Measurements from ENCODE around the gene ZNF691.

The ZNF691 gene

DNA sequence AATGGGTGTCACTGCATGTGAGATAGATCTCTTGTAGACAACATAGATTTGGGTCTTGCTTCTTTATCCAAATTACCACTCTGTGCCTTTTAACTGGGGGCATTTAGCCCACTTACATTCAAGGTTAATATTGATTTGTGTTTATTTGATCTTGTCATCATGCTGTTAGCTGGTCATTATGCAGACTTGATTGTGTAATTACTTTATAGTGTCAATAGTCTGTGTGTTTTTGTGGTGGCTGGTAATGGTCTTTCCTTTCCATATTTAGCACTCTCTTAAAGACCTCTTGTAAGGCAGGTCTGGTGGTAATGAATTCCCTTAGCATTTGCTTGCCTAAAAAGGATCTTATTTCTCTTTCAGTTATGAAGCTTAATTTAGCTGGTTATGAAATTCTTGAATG is 29.6 kb downstream of the ZNF691 start:
- TF ChIP-seq, protein P1, sequence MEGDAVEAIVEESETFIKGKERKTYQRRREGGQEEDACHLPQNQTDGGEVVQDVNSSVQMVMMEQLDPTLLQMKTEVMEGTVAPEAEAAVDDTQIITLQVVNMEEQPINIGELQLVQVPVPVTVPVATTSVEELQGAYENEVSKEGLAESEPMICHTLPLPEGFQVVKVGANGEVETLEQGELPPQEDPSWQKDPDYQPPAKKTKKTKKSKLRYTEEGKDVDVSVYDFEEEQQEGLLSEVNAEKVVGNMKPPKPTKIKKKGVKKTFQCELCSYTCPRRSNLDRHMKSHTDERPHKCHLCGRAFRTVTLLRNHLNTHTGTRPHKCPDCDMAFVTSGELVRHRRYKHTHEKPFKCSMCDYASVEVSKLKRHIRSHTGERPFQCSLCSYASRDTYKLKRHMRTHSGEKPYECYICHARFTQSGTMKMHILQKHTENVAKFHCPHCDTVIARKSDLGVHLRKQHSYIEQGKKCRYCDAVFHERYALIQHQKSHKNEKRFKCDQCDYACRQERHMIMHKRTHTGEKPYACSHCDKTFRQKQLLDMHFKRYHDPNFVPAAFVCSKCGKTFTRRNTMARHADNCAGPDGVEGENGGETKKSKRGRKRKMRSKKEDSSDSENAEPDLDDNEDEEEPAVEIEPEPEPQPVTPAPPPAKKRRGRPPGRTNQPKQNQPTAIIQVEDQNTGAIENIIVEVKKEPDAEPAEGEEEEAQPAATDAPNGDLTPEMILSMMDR (conservative IDR thresholded peaks at IDR 0.05; ENCODE audit: low read depth, low read length): no peak
- Histone ChIP-seq H3K4me2 (no peak overlapping the region), H3K27ac (no peak overlapping the region), H4K20me1 (ENCODE audit: insufficient read depth) (no peaks in the 10 kb centered on the region), H3K79me2 (ENCODE audit: insufficient read depth, low read depth) (no peaks in the 10 kb centered on the region), H3K27me3 (ENCODE audit: insufficient read depth, low read depth) (no peaks in the 10 kb centered on the region), H3K9ac (no peak overlapping the region), H2AFZ (ENCODE audit: low read depth) (no peak overlapping the region), H3K4me3 (IDR thresholded peaks at IDR 0.05; ENCODE audit: insufficient read depth, low read depth, low read length) (no peak overlapping the region), H3K4me1 (ENCODE audit: low read depth, poor library complexity, severe bottlenecking) (no peaks in the 10 kb centered on the region), H3K36me3 (ENCODE audit: insufficient read depth) (no peaks in the 10 kb centered on the region)

GRCh38 chr1:42877380-42877779 is 31.0 kb downstream of the ZNF691 start:
- H3K4me2 ChIP-seq: no peak overlapping the region
- TF ChIP-seq, protein P1 (conservative IDR thresholded peaks at IDR 0.05; ENCODE audit: low read depth, low read length): no peak
- H2AFZ ChIP-seq (ENCODE audit: low read depth): no peak overlapping the region
- no peaks in the 10 kb centered on the region for H3K36me3 ChIP-seq (ENCODE audit: insufficient read depth)
- H3K9ac ChIP-seq: no peak overlapping the region
- no peak overlapping the region for H3K27ac ChIP-seq
- H3K79me2 ChIP-seq (ENCODE audit: insufficient read depth, low read depth): no peaks in the 10 kb centered on the region
- no peaks in the 10 kb centered on the region for H4K20me1 ChIP-seq (ENCODE audit: insufficient read depth)
- H3K4me3 ChIP-seq (IDR thresholded peaks at IDR 0.05; ENCODE audit: insufficient read depth, low read depth, low read length): no peak overlapping the region
- H3K4me1 ChIP-seq (ENCODE audit: low read depth, poor library complexity, severe bottlenecking): no peaks in the 10 kb centered on the region
- H3K27me3 ChIP-seq (ENCODE audit: insufficient read depth, low read depth): no peaks in the 10 kb centered on the region

DNA sequence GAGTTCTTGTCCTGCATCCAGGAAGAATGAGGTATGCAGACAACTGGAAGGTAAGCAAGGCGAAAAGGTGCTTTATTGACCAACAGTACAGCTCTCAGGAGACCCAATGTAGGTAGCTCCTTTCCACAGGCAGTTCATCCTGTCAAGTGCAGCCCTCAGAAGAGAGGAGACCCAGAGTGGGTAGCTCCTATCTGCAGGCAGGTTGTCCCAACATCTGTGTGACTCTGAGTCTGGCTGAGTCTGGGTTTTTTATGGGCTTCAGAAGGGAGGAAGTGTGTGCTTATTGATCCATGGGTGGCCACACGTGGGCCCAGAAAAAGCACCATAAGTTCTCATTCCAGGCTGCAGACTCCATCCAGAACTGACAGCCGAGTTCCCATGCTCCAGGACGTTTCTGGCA is 34.0 kb downstream of the ZNF691 start:
- no peak overlapping the region for H2AFZ ChIP-seq (ENCODE audit: low read depth)
- H3K27ac ChIP-seq: no peak overlapping the region
- H4K20me1 ChIP-seq (ENCODE audit: insufficient read depth): no peaks in the 10 kb centered on the region
- no peaks in the 10 kb centered on the region for H3K4me1 ChIP-seq (ENCODE audit: low read depth, poor library complexity, severe bottlenecking)
- no peak overlapping the region for H3K4me2 ChIP-seq
- no peak overlapping the region for H3K9ac ChIP-seq
- no peaks in the 10 kb centered on the region for H3K36me3 ChIP-seq (ENCODE audit: insufficient read depth)
- H3K79me2 ChIP-seq (ENCODE audit: insufficient read depth, low read depth): no peaks in the 10 kb centered on the region
- H3K27me3 ChIP-seq (ENCODE audit: insufficient read depth, low read depth): no peaks in the 10 kb centered on the region
- H3K4me3 ChIP-seq (IDR thresholded peaks at IDR 0.05; ENCODE audit: insufficient read depth, low read depth, low read length): no peak overlapping the region
- TF ChIP-seq, protein P1 (conservative IDR thresholded peaks at IDR 0.05; ENCODE audit: low read depth, low read length): no peak

DNA sequence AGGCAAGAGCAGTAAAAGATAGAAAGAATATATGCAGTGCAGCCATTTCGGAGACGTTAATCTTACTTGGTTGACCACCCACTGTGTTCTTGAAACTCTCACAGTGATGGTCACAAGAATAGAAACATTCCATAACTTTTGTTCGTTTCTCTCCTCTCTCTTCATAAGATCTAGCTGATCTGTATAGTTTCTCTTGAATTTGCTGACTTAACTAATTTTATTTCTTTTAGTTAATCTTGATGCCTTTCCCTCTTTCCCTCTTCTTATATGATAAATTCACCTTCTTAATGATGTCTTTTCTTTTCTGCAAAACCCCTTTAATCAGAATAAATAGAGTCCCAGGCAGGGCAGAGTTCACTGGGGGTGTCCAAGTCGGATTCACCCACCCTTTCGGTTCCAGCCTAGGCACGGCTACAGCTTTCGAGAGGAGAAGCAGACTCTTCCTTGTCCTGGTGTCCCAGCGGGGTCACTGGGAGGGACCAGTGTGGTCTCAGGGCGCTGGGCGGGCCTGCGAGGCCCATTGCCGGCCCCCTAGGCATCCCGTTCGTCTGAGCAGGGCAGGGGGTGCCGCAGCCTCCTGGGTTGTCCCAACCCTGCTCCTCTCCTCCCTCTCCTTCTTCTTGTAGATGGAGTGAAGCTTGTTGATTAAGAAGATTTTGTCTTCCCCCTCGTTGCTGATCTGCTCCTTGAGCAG is 39.8 kb downstream of the ZNF691 start:
- Histone ChIP-seq H3K9ac (no peak overlapping the region), H3K4me3 (IDR thresholded peaks at IDR 0.05; ENCODE audit: insufficient read depth, low read depth, low read length) (no peak overlapping the region), H3K27me3 (ENCODE audit: insufficient read depth, low read depth) (no peaks in the 10 kb centered on the region), H3K4me2 (no peak overlapping the region), H3K4me1 (ENCODE audit: low read depth, poor library complexity, severe bottlenecking) (no peaks in the 10 kb centered on the region), H2AFZ (ENCODE audit: low read depth) (no peak overlapping the region), H4K20me1 (ENCODE audit: insufficient read depth) (no peaks in the 10 kb centered on the region), H3K36me3 (ENCODE audit: insufficient read depth) (no peaks in the 10 kb centered on the region), H3K79me2 (ENCODE audit: insufficient read depth, low read depth) (no peaks in the 10 kb centered on the region), H3K27ac (no peak overlapping the region)
- TF ChIP-seq, protein P1 (conservative IDR thresholded peaks at IDR 0.05; ENCODE audit: low read depth, low read length): no peak
